HepG2 (cell line): ENCODE results near the gene PPP1R9A. TPM values are rescaled to one million over a fixed set of nuclear protein-coding genes. Genes with fewer than 3 reads are reported as not detected.

Experiments
- ATF2 ChIP-seq: sonication (generic); formaldehyde crosslinking; IDR thresholded peaks from 2 replicates; pipeline ENCODE4 v1.4.0; 2020; ENCODE audit warnings: missing genetic modification reagents
- PRDM15 ChIP-seq: sonication (generic); formaldehyde crosslinking; IDR thresholded peaks from 2 replicates; pipeline ENCODE4 v1.4.0; 2020; ENCODE audit warnings: missing genetic modification reagents
- ZBTB2 ChIP-seq: sonication (generic); formaldehyde crosslinking; IDR thresholded peaks from 2 replicates; pipeline ENCODE4 v1.8.0; 2022; ENCODE audit warnings: low read depth, missing genetic modification reagents
- polyA plus RNA-seq, 8 experiments: library from polyadenylated mRNA; depleted of rRNA in 3 of 8; stranded (reverse) in 7 of 8; unstranded in 1 of 8; fragments of >200 nt; fragmentation: Illumina TruSeq in 4 of 8; extraction: Trizol in 4 of 8; gene quantifications; 2 replicates each; pipeline versions ENCODE4 v1.2.1 to v1.2.3, GENCODE V29; 2011 to 2016; ENCODE audit warnings: low read depth in 4 of 8, missing spikeins in 1 of 8, mixed read lengths in 1 of 8; ENCODE audit not compliant: insufficient read depth in 1 of 8
- total RNA-seq, 5 experiments: library from RNA; depleted of rRNA; stranded (reverse); fragments of >200 nt; fragmentation: Illumina TruSeq; extraction: Trizol; gene quantifications; 2 replicates each; pipeline ENCODE4 v1.2.3, GENCODE V29; 2016; ENCODE audit warnings: low read depth in 1 of 5
- TF ChIP-seq, protein P1 (sequence below): sonication (generic); formaldehyde crosslinking; IDR thresholded peaks from 2 replicates; pipeline ENCODE4 v1.5.0; 2020; ENCODE audit warnings: mild to moderate bottlenecking, missing genetic modification reagents, borderline replicate concordance
- TF ChIP-seq, protein P2 (sequence below): sonication (generic); formaldehyde crosslinking; IDR thresholded peaks from 2 replicates; pipeline ENCODE4 v1.5.0; 2020; ENCODE audit warnings: missing genetic modification reagents
- TF ChIP-seq, protein P3 (sequence below): sonication (generic); formaldehyde crosslinking; conservative IDR thresholded peaks from 2 replicates; pipeline ENCODE4 v1.4.0; 2020; ENCODE audit warnings: missing genetic modification reagents

The PPP1R9A gene
- total and polyA plus RNA-seq, 2 of the 13 experiments (the other 11 are each of a cell fraction or from before 2014, with no cell fraction given), result 11.4 to 31.9 TPM

DNA sequence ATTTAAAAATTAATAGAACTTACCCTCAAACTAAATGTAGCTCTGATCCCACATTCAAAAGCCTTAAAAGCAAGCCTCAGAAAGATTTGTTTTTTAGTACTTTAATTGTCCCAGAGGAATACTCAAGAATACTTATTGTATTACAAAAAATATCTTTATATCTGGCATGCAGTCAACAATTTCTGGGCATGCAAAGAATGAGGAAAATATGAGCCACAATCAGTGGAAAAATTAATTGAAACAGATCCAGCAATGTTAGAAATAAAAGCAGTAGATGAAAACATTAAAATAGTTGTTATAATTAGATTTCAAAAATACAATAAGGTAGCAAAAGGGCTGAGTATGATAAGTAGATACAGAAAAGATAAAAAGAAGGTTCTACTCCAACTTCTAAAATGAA is 262.3 kb downstream of the PPP1R9A start (continued):
- TF ChIP-seq, protein P1, sequence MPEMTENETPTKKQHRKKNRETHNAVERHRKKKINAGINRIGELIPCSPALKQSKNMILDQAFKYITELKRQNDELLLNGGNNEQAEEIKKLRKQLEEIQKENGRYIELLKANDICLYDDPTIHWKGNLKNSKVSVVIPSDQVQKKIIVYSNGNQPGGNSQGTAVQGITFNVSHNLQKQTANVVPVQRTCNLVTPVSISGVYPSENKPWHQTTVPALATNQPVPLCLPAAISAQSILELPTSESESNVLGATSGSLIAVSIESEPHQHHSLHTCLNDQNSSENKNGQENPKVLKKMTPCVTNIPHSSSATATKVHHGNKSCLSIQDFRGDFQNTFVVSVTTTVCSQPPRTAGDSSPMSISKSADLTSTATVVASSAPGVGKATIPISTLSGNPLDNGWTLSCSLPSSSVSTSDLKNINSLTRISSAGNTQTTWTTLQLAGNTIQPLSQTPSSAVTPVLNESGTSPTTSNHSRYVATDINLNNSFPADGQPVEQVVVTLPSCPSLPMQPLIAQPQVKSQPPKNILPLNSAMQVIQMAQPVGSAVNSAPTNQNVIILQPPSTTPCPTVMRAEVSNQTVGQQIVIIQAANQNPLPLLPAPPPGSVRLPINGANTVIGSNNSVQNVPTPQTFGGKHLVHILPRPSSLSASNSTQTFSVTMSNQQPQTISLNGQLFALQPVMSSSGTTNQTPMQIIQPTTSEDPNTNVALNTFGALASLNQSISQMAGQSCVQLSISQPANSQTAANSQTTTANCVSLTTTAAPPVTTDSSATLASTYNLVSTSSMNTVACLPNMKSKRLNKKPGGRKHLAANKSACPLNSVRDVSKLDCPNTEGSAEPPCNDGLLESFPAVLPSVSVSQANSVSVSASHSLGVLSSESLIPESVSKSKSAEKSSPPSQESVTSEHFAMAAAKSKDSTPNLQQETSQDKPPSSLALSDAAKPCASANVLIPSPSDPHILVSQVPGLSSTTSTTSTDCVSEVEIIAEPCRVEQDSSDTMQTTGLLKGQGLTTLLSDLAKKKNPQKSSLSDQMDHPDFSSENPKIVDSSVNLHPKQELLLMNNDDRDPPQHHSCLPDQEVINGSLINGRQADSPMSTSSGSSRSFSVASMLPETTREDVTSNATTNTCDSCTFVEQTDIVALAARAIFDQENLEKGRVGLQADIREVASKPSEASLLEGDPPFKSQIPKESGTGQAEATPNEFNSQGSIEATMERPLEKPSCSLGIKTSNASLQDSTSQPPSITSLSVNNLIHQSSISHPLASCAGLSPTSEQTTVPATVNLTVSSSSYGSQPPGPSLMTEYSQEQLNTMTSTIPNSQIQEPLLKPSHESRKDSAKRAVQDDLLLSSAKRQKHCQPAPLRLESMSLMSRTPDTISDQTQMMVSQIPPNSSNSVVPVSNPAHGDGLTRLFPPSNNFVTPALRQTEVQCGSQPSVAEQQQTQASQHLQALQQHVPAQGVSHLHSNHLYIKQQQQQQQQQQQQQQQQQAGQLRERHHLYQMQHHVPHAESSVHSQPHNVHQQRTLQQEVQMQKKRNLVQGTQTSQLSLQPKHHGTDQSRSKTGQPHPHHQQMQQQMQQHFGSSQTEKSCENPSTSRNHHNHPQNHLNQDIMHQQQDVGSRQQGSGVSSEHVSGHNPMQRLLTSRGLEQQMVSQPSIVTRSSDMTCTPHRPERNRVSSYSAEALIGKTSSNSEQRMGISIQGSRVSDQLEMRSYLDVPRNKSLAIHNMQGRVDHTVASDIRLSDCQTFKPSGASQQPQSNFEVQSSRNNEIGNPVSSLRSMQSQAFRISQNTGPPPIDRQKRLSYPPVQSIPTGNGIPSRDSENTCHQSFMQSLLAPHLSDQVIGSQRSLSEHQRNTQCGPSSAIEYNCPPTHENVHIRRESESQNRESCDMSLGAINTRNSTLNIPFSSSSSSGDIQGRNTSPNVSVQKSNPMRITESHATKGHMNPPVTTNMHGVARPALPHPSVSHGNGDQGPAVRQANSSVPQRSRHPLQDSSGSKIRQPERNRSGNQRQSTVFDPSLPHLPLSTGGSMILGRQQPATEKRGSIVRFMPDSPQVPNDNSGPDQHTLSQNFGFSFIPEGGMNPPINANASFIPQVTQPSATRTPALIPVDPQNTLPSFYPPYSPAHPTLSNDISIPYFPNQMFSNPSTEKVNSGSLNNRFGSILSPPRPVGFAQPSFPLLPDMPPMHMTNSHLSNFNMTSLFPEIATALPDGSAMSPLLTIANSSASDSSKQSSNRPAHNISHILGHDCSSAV (CRISPR knock-in tag), result no peak
- TF ChIP-seq ATF2 (CRISPR knock-in tag) (no peak), PRDM15 (CRISPR knock-in tag) (no peak), ZBTB2 (CRISPR knock-in tag) (no peak)
- TF ChIP-seq, protein P2, sequence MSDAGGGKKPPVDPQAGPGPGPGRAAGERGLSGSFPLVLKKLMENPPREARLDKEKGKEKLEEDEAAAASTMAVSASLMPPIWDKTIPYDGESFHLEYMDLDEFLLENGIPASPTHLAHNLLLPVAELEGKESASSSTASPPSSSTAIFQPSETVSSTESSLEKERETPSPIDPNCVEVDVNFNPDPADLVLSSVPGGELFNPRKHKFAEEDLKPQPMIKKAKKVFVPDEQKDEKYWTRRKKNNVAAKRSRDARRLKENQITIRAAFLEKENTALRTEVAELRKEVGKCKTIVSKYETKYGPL (CRISPR knock-in tag), result no peak
- TF ChIP-seq, protein P3, sequence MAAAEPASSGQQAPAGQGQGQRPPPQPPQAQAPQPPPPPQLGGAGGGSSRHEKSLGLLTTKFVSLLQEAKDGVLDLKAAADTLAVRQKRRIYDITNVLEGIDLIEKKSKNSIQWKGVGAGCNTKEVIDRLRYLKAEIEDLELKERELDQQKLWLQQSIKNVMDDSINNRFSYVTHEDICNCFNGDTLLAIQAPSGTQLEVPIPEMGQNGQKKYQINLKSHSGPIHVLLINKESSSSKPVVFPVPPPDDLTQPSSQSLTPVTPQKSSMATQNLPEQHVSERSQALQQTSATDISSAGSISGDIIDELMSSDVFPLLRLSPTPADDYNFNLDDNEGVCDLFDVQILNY (CRISPR knock-in tag), result no peak
- TF ChIP-seq, all 625 proteins: peak for 0
